ENCODE measurements around the gene ZNF836.

- TF ChIP-seq MXD4 (CRISPR knock-in tag; IDR thresholded peaks at IDR 0.05; ENCODE audit: borderline replicate concordance) (no peak), NFYB (CRISPR knock-in tag; conservative IDR thresholded peaks at IDR 0.05; ENCODE audit: low read depth) (no peak), ZNF281 (CRISPR knock-in tag; IDR thresholded peaks at IDR 0.05) (no peak)
Observed at GRCh38 chr19:52187407-52187806, 16.0 kb upstream of the ZNF836 start.

Data from WTC11 (cell line).